ENCODE data around the gene ISG20. TPM values are rescaled to one million over a fixed set of nuclear protein-coding genes. Genes with fewer than 3 reads are reported as not detected.

The ISG20 gene
- total RNA-seq, 1 experiment from 2014 or later = 7.9 TPM

DNA sequence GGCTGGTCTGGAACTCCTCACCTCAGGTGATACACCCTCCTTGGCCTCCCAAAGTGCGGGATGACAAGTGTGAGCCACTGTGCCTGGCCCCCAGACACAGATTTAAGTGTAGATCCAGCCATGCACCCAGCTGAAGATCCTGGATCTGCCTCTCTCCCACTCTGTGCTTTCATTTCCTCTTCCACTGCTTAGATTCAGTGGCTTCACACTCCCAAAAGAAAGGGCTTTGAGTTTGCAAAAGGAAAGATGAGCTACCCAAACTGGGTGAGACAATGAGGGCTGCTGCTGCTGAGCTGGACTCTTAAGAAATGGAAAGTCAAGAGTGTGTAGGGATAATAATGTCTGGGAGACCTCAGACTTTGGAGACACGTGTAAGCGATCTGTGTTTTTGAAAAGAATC lies 45.5 kb downstream of the ISG20 start:
- DNase-seq (ENCODE audit: low read depth) = no peak

DNA sequence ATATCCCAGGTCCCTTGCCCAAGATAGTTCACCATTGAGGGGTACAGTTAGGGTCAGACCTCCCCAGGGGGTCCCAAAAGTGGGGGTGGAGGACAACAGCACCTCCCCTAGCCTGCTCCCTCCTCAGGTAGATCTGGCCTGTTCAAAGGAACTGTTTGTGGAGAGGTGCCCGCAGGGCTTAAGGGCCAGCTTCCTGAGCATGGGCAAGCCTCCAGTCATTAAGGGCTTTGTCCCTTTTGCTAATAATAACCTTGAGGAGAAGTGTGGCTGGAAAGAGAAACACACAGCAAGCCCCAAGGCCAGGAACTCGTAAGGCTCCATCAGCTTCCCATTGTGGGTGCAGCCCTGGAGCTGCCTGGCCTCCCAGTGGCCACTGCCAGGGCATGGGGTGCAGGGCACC lies 47.4 kb downstream of the ISG20 start:
- DNase-seq (ENCODE audit: low read depth) = no peak

DNA sequence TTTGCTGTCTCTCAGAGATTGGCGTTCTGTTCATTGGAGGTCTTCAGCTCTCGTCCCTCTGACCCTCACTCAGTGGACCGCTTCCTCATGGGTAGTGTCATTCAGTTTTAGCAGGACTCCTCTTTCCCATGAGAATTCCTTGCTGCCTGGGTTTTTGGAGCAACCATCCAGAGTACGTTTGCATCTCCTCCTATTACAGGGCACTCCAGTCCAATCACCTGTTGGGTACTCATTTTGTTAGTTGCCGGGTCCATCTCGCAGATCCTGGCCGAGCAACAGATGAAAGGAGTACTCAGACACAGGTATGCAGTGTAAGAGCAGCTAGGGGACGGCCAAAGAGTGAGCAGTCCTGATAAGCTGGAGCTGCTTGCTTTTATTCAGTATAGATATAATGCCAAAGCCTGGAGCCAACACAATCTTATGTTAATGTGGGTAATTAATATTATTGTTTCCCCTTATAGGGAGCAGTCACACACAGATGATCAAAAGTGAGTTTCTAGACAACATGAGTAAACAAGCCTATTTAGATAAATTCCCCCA lies 49.6 kb downstream of the ISG20 start:
- DNase-seq (ENCODE audit: low read depth) = no peak

DNA sequence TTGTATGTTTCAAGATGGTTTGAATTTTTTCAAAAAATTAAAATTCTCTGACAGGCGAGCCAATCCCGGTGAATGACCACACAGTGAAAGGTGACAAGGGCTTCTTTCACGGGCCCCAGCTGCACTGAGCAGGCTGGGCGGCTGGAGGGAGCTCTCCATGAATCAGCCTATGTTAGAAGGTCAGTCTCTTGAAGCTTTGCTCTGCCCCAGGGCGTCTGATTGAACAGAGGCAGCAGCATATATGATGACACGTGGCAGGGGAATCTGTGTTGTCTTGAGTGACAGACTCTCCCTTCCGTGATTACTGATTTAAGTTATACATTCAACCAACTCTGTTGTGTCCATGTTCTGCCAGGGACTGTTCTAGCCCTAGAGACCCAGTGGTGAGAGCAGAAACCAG lies 51.5 kb downstream of the ISG20 start:
- DNase-seq (ENCODE audit: low read depth) = no peak

DNA sequence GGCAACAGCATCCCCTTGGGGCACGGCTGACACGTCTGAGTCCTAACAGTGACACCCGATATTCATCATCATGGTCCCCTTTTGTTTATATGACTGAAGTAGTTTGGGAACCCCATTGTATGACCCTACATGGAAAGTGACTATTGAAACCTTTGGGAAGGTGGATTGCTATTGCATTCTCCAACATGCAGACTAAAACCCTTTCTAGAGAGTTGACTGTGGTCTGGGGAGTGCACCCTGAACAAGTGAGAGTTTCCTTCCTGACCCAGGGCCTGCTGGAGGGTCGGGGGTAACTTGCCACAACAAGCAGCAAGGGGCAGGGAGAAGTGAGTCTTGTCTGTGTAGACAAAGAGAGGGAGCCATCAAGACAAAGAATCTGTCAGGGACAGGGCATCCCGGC lies 54.4 kb downstream of the ISG20 start:
- DNase-seq (ENCODE audit: low read depth) = no peak

DNA sequence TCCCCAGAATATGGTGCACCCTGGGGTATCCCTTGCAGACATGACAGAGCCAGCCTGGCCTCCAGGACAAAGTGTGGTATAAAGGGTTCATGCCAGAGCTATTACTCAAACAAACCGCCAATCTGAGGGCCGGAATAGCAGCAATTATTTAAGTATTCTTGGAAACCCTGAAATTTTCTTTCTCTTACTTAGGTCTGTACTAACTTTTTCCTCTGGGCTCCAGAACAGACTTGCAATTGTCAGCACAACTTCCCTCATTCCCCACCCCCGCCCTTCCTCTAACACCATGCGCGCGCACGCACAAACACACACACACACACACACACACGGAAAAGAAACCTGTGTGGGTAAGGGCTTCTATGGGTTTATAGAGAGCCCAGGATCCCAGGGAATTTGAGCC lies 56.3 kb downstream of the ISG20 start:
- no peak for DNase-seq (ENCODE audit: low read depth)

DNA sequence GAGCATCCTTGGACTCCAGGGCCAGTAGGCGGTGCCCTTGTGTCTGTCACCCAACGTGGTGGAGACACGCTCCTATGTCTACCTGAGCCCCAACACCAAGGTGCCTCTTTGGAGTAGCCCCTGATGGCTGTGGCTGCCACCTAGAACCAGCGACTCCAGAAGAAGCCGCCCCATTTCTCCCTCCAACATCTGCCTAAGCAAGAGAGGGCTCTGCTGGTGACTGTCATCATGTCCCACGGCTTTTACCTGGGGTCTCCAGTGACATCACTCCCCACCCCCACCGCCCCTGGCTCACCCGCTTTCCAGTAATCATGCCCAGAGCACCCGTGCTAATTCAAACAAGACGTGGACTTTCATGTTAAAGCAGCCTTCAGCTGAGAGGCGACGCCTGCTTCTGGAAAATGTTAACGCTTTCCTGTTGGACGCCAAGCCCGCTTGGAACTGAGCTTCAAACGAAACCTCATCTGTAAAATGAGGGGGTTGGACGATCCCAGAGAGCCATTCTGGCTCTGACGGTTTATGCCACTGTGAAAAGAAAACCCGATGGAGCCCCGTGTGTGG lies 57.0 kb downstream of the ISG20 start:
- no peak for DNase-seq (ENCODE audit: low read depth)

DNA sequence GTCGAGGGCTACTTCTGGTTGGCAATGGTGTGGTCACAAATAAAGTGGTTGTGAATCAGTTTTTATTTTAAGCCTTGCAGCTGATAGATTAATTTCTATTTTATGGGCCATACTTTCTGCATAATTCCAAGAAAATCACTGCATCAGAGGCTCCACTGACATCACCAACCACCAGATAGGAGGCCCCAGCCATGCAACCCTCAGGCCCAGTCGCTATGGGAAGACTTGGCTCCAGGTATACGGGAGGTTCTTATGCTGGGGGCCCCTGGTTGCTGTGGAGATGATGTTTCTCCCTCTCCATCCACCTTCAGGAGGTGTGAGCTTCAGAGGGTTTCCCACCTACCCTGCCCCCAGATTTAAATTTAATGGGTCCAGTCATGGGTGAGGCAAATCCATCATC lies 57.4 kb downstream of the ISG20 start:
- no peak for DNase-seq (ENCODE audit: low read depth)

DNA sequence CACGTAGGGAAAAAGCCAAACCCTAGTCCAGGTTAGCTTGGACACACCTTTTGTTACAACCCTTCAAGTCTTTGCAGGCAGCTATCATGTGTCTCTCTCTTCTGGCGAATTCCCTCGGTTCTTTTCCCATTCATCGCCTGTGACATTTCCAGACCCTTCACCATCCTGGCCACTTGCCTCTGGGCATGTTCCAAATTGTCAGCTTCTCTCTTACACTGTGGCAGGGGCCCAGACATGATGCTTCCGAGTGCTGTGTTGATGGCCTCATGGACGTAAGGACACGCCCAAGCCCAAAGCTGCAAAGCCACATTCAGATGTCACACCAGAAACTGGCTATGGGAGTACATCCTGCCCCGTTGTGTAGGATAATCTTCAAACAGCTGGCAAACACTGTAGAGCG lies 58.5 kb downstream of the ISG20 start:
- no peak for DNase-seq (ENCODE audit: low read depth)

DNA sequence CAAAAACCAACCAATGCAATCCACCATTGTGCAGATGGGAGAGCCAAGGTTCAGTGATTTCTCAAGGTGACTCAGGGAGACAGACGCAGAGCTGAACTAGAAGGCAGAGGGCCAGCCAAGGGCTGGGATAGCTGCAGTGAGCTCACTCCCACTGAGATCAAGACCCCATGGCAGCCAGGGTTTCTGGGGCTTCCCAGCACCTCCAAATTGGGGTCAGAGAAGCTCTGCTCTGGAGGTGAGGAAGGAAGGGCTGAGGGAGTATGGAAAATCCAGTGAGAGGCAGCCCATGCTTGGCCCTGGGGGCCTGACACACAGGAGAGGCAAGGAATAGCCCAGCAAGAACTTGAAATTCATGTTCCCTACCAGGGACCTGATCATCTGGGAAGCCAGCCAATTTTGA lies 61.0 kb downstream of the ISG20 start:
- DNase-seq (ENCODE audit: low read depth) = no peak

DNA sequence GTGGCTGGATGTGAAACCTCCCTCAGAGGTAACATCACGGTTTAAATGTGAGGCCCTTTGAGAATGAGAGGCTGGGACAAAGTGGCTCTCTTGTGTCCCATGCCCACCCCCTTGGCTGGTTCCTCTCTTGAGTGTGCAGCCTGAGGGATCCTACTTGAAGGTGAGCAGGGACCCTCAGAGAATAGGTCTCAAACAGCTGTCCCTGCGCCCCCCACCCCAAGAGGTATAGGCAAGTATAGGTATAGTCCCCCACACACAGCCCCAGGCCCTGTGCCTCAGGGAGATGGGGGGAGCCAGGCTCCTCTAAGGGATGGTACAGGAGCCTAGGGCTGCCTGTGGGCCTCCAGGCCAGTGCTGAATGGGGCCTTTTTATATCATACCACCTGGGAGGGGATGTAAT lies 61.9 kb downstream of the ISG20 start:
- no peak for DNase-seq (ENCODE audit: low read depth)

DNA sequence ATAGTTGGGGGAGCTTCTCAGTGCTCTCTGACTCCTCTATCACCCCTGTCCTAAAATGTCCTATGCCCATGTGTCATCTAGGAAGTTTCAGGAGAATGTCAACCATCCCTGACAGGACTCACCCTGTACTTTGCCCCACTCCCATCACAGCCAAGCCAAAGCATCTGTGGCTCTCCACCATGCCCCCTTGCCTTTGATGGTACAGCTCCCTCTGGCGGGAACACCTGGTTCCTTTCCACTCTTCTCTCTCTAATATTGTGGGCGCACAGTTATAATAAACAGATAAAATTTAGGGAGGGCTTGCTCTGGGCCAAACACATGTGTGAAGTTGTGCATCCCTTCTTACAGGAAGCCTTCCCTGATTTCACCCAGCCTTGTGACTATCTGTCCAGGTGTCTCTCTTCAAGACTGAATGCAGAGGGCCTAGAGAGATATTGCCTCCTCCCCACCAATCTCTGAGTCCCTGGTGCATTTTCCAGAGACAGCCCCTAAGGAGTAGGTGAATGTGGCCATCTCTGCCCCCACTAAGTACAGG lies 62.8 kb downstream of the ISG20 start:
- peak; percentile 7 for DNase-seq (ENCODE audit: low read depth)

DNA sequence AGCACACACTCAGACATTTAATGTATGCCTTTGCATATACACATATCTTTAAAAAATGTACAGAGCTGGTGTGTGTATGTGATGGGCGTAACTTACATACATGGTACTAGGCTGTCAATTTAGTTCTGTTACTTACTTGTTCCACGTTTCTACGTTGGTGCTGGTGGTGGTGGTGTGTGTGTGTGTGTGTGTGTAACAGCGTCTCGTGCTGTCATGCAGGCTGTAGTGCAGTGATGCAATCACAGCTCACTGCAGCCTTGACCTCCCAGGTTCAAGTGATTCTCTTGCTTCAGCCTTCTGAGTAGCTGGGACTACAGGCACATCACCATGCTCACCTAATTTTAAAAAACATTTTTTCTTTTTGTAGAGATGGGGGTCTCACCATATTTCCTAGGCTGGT lies 64.2 kb downstream of the ISG20 start:
- no peak for DNase-seq (ENCODE audit: low read depth)

DNA sequence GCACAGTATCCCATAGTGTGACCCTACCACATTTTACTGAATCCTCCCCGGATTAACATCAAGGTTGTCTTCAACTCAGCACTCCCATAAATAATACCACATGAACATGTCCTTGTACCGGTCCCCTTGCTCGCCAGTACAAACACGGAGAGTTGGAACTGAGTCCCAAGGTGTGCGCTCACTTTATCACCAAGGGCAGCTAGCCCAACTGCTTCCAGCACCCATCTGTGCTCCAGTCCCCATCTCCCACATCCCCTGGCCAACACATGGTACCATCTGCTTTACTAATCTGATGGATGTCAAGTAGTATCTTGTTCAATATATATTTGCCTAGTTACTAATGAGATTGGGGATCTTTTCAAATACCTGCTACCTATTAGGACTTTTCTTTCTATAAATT lies 64.7 kb downstream of the ISG20 start:
- DNase-seq (ENCODE audit: low read depth) = no peak

DNA sequence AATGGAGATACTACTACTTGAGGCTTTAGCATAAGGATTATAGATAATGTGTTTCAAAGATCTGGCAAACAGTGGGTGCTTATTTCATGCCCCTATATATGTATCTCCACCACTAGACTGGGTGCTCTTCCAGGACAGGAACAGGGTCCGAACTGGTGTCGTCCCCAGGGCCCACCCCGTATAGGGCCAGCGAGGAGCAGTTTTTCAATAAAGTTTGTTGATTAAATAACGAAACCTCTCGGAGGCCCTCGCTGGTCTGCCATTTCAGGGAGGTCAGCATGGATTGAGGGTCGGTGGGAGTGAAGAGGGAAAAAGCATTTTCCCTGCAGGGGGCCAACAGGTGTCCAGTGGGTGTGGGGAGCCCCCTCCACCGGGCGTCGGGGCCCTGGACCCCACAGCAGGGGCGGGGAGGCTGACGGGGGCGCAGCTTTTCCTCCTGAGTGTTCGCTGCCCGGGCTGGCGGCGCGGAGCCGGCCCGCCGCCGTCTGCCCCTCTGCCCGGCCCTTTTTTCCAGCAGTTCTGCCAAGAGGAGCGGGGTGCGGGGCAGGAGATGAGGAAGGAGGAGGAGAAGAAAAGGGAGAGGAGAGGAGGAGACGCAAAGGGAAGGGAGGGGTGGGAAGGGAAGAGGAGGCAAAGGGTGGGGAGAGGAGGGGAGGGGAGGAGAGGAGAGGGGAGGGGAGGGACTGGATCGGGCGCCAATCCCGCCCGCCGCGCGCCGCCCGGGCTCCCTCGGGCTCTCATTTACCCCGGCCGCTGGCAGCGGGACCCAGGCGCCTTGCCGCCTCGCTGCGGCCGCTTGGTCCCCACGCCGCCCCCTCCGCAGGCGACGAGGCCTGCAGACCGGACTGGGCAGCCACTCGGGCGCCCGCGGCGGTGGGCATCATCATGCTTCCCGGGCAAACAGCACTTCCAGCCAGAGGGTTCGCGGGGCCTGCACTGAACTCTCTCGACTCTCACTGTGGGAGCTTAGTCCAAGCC lies 66.3 kb downstream of the ISG20 start:
- no peak for DNase-seq (ENCODE audit: low read depth)

DNA sequence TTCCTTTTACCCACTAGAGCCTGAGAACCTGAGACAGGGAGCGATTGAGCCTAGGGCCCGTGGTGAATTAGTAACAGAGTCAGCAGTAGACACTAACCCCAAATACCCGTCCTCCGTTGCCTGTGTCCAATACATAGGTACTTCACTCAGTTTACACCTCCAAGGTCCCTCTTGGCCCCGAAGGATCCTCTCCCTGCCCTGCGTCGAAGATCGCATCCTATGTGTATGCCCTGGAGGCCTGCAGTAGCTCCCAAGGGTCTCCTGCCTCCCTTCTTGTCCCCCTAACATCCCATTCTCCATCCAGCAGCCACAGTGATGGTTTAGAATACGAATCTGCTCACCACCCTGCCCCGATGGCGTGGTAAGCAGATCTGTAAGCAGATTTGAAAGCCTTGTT lies 67.0 kb downstream of the ISG20 start:
- DNase-seq (ENCODE audit: low read depth) = no peak

Other genes with a start within 250 kb of the ISG20 start
- 21.2 and 23.9 TPM in 2 replicates for gene MRPL46, start 171.6 kb upstream of the ISG20 start, total RNA-seq (2014; rRNA removed; shearing (Covaris generic))
- gene MRPS11, start 171.3 kb upstream of the ISG20 start, total RNA-seq (2014; rRNA removed; shearing (Covaris generic)) = 19.6 and 24.2 TPM in 2 replicates
- 2.1 and 3.2 TPM in 2 replicates for gene DET1, start 92.3 kb upstream of the ISG20 start, total RNA-seq (2014; rRNA removed; shearing (Covaris generic))
- 13.2 and 18.3 TPM in 2 replicates for gene AEN, start 17.7 kb upstream of the ISG20 start, total RNA-seq (2014; rRNA removed; shearing (Covaris generic))
- not detected in 2 replicates for gene ACAN, start 164.4 kb downstream of the ISG20 start, total RNA-seq (2014; rRNA removed; shearing (Covaris generic))

All from Daoy (cell line).